Activated effector memory CD4-positive, alpha-beta T cell treated with anti-CD3 and anti-CD28 coated beads, Interleukin-2, amount 50 U/mL, for 16 hours (primary cell): ENCODE data around the gene RAB1B.

Experiments used
- DNase-seq: peaks from one replicate; pipeline ENCODE4 v3.0.0-alpha.2; 2020

The RAB1B gene

DNA sequence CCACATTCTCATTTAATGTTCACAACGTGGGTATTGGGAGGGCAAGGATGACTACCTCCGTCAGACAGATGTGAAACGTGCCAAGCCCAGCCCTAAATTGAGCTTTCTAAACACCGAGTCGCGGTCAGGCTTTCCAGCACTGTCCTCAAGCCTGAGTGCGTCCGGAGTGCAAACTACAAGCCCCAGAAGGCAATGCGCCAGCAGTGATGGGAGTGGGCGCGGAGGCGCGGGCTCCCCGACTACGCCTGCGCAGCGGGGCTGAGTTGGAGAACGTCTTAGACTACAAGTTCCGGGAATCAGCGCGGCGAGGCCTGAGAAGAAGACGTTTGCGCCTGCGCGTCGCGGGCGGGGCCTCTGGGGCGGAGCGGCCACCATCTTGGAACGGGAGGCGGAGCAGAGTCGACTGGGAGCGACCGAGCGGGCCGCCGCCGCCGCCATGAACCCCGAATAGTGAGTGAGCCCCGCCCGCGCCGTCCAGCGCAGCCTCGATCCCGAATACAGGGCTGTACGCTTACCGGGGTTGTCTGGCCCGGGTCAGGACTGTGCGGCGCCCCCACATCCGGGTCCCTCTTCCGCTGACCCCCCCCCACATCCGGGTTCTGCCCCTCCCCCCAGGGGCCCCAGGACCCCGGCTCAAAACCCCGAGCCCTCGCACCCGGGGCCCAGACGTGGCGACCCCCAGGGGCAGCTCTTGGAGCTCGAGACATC is at the start of gene RAB1B:
Gene RAB1B (plus strand): TSS at position 396 of the 708 bp plus-strand sequence. CDS start 41 bp downstream, at position 437.
- peak; percentile 100 for DNase-seq

DNA sequence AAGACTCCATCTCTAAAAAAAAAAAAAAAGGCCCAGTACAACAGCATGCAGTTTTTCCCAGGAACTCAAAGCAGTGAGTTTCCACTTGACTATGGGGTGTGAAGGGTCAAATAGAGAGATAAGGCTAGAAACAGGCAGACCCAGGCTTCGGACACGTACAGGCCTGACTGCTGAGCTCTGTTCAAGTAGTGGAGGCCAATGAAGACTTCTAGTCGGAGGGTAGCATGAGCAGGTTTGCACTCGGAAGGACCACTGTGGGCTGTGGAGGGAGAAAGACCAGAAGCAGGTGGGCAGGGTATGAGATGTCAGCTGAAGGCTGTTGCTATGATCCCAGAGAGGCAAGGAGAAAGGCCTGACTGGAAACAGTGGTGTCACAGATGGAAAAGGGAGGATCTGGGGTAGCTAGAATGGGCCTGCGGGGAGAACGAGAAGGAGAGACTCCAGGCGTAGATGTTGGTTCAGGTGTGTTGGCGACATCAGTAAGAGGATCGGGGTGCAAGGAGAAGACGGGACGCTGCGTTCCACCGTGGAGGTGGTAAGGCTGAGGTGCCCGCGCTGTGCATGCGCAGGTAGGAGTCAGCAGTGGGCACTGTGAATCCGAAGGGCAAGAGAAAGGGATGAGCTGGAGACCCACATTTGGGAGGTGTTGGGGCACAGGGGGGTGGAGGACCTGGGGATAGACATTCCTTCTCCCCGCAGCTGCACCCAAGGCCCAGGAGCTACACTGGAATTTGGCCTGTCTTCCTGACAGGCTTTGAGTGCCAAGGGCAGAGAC is 49.4 kb upstream of the RAB1B start:
- peak; percentile 2 for DNase-seq

DNA sequence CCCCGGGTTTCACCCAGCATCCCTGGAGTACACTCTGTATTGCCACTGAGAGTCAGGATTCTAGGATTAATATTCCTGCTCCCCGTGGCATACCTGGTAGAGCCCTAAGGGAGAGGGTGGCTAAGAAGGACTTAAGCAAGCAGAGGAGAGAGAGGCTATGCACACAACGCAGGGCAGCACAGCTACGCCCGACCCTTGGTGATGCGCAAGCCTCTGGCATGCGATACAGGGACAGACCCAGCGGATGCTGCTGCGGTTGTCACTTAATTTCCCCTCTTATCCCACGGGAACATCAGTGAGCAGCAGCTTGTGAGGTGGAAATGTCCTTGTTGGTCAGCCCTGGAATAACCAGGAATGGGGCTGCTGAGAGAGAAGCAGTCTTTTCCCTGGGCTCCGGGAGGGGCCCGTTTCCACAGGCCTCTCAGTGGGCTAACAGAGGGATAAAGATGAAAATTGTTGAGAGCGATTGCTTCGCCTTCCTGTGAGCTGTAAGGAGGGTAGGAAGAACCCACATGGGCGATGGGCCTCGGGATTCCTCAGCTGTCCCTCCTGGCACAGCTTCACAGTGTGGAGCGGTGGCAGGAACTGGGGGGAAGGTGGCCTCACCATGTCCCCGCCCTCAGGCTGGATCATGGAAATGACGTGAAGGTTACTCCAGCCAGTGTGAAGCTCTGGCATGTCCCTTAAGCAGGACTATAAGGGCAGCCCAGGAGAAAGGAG is 48.4 kb upstream of the RAB1B start:
- DNase-seq, result peak; percentile 36

DNA sequence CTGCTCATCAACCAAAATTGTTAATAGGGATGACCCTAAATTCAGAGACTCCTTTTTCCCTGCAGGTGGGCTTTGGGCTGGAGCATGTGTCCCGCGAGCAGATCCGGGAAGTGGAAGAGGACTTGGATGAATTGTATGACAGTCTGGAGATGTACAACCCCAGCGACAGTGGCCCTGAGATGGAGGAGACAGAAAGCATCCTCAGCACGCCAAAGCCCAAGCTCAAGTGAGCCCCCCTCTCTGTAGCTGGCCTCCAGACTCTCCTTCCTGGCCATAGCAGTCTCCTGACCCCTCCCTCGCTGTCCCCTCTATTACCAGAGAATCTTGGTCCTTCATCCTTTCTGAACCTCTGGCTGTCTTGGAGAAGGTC is 47.9 kb upstream of the RAB1B start:
- DNase-seq, result peak; percentile 33

DNA sequence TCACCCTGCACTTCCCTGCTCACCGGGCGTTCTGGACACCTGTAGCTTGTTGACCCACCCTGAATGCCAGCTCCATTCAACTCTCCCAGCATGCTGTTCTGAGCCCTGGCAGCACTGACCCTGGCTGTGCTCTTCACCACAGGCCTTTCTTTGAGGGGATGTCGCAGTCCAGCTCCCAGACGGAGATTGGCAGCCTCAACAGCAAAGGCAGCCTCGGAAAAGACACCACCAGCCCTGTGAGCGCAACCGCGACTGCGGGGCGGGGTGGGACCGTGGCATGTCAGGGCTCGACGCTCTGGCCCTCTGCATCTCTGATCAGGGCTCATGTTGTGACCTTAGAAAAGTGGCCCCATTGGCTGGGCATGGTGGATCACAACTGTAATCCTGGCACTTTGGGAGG is 47.4 kb upstream of the RAB1B start:
- DNase-seq, result peak; percentile 52

DNA sequence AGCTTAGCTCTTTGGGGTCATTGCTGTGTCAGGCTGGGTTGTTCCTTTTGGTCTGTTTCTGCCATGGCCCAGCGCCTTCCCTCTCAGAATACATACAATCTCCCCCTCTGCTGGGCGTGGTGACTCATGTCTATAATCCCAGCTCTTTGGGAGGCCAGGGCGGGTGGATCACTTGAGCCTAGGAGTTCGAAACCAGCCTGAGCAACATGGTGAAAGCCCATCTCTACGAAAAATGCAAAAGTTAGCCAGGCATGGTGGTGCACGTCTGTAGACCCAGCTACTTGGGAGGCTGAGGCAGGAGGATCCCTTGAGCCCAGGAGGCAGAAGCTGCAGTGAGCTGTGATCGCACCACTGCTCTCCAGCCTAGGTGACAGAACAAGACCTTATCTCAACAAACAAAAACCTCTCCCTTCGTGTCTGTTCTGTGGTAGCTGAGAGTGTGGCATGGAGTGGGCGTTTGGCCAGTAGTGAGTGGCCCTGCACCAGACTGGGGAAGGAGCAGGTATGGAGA is 46.7 kb upstream of the RAB1B start:
- DNase-seq, result peak; percentile 56

DNA sequence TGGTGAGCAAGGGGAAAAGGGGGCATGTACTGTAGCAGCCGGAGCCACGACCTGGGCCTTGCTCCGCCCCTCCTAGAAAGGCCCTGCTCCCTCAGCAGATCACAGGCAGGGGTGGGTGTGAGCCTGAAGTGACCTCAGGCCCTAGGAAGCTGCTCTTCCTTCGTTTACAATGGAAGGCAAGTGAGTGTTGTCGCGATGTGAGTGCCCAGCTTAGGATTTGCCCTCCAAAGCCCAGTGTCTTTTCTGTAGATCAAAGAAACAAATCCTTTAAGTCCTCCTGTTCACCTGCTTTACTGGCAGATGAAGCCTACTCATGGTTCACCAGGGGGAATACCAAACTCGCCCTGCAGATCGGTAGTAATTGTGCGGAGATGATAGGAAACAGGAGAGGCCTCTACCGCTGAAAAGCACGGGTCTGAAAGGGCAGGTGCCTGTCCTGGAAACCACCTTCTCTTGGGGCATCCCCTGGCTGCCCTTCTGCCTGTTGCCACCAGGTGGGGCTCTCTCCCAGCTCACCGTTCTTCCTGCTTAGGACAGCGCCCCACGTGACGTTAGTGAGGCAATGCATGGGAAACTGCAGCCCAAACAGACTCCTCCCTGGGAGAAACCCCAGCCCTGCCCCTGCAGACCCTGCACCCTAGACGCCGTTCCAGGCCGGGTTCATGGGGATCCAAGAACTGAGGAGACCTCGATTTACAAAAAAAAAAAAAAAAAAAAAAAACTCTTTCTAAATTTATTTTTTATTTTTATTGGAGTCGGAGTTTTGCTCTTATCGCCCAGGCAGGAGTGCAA is 45.9 kb upstream of the RAB1B start:
- peak; percentile 97 for DNase-seq

DNA sequence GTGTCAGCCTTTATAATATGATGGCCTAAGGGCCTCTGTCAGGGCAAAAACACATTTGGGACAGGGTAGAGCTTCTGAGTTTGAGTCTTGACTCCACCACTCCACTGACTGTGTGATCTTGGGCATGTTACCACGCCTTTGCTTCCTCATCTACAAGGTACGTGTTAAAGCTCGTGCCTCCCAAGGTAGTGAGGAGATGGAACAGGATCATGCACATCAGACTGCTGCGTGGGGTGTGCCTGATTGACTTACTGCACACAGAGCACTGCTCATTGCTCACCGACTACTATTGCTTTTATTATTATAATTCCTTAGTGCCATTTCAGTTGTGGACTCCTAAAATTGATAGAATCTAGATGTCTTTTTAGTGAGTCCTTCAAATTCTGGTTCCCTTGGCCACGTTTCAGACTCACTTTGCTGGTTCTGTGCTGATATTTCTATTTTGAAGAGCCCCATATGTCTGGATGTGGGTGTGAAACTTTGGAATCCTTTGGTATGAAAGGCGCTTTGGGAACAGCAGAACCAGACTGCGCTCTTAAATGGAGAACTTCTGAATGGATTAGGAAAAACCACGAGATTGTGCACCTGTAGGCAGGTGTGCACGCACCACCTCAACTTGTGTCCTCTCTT is 44.1 kb upstream of the RAB1B start:
- DNase-seq, result no peak

DNA sequence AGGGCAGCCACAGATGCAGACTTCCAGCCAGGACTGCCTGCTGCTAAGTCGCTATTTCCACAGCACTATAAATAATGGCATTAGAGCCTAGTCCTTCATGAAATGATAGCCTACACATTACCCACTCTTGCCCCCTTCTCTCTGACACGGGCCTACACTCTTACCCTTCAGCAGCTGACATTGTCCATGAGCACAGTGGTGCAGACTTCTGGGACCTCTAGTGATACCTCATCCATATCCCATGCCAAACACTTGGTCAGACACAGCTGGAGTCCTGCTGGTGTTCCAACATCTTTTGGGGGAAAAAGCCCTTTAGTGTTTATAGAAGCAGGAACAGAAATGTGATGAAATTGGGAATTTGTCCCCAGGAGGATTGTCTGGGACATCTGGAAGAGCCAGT is 43.4 kb upstream of the RAB1B start:
- no peak for DNase-seq

DNA sequence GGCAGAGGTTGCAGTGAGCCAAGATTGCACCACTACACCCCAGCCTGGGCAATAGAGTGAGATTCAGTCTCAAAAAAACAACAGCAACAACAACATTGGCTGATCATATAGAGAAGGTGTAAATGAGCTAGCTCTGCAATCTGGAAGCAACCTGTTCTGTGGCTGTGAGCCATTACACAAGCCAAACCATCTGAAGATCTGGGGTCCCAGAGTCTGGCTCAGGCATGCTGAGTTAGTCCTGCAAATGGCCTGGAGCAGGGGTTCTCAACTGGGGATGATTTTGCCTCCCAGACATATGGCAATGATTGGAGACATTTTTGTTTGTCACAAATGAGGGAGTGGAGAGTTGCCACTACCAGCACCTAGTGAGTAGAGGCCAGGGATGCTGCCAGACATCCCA is 42.3 kb upstream of the RAB1B start:
- no peak for DNase-seq

DNA sequence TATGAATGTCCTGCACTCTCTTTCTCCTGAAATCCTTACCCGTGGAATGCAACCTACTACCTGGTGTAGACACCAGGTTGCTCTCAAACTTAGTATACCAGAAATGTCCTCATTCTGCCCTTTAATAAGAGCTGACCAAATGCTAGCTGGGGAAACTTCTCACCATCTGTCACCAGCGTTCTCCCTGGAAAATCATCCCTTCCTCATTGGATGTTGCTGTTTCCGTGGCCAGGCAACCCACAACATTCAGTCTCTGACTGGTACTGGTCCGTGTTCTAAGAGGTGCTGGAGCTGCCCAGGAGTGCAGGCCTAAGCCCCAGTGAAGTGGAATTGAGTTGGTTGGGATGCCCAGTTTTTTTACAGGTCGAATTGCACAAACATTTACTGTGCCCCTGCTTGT is 40.7 kb upstream of the RAB1B start:
- no peak for DNase-seq

DNA sequence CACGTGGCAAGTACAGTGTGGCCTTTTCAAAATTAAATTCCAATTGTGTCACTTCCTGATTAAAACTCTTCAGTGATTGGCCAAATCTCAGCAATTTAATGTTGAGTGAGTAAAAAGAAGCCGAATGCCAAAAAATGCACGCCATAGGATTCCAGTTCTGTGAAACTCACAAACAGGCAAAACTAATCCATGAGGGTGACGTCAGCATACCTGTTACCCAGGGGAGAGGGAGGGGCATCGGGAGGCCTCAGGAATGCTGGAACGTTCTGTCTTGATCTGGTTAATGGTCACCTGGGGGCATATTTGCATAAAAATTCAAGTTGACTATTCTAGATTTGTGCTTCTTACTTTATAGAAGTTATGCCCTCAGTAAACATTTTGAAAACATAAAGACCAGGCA is 39.9 kb upstream of the RAB1B start:
- DNase-seq, result no peak

DNA sequence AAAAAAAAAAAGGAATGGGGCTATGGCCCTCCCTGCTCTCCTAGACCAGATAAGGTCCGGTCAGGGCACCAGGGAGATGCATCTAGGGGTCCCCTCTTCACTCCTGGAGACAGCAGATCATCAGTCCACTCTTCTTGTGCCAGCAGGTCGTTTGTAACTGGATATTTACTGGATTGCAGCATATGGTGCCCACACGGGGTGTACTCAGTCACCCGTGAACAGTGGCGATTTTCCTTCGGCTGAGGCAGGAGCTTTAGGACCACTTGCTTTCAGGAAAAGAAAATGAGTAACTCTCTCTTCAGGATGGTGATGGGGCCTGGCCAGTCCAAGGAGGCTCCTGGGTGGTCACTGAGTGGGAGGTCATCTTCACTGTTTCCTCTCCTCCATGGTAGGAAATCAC is 38.3 kb upstream of the RAB1B start:
- DNase-seq, result no peak

DNA sequence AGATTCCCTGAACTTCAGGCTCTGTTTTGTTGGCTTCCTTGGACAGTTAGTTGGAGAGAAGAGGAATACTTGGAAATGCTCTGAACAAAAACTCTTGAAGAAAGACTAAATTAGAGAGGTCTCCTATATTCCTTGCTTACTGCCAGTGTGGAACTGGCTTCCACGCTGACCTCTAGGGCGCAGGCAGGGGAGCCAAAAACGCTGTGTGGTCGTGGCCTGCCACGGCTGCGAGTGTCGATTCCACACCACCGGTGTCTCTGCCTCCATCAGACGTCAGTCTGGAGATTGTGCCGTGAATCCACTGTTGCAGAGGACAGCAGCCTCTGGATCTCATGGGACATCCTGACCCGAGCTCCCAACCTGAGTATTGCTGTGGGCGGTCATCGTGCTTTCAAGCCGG is 37.5 kb upstream of the RAB1B start:
- no peak for DNase-seq

DNA sequence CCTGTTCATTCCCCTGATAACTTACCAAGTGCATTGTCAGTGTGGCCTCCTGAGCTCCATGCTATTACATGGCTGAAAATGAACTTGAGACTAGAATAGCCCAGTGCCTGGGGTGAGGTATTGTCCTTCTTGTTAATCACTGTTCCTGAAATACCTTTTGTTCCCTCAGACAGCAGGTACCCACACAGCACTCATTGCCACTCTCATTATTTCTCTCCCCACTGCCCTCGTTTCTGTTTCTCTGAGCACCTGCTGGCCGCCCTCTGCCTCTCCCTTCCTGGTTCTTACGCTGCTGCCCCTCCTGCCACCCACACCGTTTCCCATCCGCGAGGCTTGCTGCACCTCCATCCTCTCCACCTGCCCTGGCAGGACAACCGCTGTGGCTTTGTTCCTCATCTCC is 36.9 kb upstream of the RAB1B start:
- DNase-seq, result no peak

DNA sequence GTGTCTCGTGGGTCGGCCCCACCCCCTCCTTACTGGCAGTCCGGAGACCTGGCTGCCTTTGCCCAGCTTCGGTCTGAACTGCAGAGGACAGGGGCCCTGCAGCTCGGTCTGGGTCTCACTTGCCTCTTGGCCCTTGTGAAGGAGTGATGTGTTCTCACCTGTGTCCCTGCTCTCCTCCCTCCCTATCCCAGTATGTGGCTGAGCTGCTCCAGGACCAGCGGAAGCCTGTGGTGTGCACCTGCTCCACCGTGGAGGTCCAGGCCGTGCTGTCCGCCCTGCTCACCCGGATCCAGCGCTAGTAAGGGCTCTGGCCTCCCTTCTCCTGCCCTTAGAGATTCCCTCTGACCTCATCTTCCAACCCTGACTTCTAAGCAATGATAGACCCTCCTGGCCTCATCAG is 35.7 kb upstream of the RAB1B start:
- DNase-seq, result no peak

DNA sequence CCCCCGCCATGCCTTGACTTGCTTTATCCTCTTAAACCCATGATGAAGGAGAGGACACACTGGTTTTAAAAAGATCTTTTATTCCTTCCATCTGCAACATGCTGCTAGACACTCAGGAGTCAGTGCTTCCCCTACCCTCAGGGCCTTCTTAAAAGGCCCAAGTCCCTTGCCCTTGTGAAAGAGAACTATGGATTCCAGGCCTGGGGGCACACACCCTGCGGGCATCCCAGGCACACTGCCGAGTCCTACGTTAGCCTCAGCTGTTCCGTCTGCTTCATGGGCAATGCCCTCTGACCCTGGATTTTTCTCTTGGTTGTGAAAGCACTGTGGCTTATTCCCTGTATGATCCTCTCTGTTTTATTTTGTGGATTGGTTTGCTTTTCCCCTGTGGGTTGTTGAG is 35.1 kb upstream of the RAB1B start:
- no peak for DNase-seq

DNA sequence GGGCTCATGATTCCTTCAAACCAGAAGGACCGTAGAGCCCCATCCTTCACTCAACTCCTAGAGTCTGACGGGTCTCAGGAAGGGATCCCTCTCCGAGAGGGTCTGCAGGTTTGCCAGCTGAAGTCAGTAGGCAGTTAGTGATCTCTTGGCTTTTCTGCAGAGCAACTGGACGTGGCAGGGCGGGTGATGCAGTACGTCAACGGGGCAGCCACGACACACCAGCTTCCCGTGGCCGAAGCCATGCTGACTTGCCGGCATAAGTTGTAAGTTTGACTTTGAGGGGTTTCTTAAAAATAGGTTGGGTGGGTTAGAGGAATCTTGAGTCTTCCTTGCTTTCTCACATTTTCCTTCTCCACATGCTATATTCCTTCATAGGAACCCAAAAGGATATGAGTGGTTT is 33.3 kb upstream of the RAB1B start:
- no peak for DNase-seq

DNA sequence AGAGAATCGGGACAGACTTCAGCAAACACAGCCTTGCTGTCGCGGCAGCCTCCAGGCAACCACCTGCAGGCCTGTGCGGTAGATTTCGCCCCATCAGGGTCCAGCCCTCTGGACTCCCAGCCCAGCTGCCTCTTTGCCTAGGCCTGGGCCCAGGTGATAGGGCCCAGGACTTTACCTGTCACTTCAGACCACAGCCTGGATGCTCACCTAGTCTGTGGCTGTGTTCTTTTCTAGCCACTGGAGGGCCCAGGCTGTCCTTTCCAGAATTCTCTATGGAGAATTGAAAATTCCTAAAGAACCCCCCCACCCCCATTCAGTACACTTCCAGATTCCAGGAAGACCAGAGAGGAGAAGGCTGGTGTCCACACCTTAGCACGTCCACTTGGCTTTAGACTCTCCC is 30.6 kb upstream of the RAB1B start:
- no peak for DNase-seq

DNA sequence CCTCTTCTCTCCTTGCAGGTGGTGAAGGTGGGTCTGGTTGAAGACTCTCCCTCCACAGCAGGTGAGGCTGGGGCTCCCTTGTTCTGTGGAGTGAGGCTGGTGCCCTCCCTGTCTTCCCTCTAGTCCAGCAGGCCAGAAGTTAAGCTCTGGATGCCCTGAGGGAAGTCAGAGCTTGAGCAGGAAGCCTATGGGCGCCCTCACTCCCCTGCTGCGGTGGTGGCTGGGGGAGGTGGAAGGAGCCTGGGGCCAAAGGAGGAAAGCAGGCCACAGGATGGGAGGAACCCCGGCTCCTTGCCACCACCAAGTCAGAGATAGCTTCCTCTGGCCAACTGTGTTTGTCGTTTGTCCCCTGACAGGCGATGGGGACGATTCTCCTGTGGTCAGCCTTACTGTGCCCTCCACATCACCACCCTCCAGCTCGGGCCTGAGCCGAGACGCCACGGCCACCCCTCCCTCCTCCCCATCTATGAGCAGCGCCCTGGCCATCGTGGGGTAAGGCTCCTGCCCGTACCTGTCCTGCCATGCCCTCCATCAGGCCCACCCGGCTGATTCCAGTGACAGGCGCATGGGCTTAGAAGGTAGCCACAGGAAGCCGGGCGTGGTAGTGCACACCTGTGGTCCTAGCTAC is 29.5 kb upstream of the RAB1B start:
- DNase-seq, result no peak

DNA sequence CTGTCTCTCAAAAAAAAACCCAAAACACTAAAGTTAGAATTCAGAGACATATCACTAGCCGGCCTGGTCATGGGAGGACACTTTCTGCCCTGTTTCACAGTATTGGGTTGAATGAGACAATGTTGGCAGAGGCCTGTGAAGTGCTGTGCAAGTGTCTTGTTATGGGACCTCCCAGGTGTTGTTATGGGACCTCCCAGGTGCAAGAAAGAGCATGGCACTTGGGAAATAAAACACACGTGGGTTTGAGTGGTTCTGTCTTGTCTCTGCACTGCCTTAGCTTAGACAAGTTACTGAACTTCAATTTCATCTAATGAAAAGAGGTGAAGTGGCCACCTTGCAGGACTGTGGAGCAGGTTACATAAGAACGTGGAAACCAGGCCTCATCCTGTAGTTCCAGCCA is 28.9 kb upstream of the RAB1B start:
- DNase-seq, result no peak
